ENCODE results near the gene UBAC2.

UBAC2 gene

GRCh38 chr13:99421758-99422585 is 221.3 kb downstream of the UBAC2 start:
- no peak for FAIRE-seq

DNA sequence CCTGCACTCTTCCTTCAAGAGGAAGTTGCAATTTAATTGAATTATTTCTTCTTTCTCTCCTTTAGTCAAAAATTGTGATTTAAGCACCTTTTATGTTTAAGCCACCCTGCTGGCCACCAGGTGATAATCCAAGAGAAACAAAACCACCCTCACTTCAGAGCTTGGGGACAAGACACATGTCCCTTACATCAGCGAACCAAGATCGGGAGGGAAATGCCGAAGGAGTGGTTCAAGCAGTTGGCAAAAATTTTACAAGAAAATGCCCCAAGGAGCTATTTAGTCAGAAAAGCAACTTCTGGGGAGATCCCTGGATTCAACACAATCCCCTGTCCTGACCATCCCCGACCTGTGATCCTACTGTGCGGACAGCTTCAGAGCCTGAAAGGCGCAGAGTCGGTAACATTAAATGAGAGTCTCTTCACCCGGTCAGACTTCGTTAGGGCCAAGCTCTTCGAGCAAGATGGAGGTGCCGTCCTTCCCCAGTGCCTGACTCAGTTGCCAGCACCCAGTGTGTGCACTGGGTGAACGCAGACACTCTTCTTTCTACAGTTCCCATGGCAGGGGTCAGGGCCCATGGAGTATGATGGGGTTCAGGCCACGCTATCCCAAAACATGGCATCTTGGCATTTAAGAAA is 222.0 kb downstream of the UBAC2 start:
- no peak for FAIRE-seq

DNA sequence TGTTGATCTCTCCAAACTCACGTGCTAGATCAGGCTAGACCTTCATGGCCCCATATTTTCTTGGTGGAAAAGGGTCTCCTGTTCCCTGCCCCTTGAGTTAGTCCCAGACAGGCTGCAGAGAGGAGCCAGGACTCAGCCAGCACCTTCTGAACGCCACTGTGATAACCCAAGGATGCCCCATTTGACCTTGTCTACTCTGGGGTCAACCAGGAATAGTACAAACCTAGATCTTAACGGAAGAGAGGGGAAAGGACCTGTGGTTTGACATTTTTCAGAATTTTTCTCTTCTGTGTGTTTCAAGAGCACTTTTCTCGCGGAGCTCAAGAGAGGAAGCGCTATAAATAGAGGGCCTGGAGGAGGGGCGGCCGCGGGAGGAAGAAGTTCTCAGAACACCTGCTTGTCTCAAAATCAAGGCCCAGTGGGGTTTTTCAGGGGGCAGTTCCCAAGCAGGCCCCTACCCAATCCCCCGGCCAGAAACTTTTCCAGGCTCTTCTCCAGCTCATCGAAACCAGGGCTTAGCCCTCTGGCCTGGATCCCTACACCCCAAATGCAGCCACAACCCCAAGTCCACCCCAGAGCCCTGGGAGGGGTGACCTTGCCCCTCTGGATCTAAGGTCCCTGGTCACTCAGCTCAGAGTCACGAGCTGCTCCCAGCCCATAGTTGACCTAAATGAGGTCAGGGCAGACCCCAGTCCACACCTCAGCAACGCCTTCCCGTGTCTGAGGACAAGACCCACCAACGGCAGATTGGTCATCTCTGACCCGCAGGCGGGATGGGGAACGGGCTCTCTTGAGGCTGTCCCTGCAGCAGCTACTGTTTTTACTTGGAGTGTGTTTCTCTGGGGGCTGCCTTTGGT is 225.1 kb downstream of the UBAC2 start:
- no peak for FAIRE-seq

- no peak for FAIRE-seq
These were observed 225.8 kb downstream of the UBAC2 start for GRCh38 chr13:99426426-99426825.

DNA sequence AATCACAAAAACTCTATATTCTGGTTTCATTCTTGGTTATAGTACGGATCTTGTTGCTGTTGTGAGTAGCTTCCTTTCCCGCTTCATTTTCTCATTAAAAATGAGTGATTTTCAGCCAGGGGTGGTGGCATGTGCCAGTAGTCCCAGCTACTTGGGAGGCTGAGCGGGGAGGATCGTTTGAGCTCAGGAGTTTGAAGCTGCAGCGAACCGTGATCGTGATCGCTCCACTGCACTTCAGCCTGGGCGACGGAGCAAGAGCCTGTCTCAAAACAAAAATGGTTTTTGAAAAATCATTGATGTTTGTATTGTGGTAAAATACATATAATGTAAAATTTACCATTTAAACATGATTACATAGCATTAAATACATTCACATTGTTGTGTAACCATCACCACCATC is 229.0 kb downstream of the UBAC2 start:
- no peak for FAIRE-seq

- FAIRE-seq: no peak
These were observed 231.4 kb downstream of the UBAC2 start for GRCh38 chr13:99431927-99432608.

DNA sequence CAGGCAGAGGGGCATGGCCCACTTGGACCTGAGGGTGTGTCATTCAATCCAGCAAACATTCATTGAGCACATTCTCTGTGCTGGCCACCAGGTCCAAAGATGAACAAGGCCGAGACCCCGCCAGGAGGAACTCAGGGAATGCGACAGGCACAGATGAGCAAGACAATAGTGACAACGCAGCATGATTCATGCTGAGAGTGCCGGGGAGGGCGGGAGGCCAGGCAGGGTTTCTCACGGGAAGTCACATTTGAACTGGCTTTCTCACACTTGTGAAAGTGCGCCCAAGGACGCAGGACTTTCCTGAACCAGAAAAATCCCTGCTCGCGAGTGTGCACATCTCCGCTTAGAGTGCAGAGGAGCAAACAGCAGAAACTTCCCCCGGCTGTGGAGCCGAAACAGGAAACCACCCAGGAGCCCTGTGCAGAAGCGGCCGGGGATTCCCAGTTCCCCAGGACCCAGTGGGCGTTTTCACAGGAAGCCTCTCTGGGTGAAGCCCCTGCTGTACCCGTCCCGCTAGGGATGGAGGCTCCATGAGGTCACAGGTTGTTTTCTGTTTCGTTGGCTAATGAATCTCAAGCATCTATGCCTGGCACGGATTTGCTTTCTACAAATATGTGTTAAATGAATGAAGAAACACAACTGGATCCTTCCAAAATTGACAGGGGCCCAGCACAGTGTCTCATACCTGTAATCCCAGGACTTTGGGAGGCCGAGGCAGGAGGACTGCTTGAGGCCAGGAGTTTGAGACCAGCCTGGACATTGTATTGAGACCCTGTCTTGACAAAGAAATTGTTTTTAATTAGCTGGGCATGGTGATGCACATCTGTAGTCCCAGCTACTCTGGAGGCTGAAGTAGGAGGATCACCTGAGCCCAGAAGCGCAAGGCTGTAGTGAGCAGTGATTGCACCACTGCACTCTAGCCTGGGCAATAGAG is 232.2 kb downstream of the UBAC2 start:
- FAIRE-seq: no peak

DNA sequence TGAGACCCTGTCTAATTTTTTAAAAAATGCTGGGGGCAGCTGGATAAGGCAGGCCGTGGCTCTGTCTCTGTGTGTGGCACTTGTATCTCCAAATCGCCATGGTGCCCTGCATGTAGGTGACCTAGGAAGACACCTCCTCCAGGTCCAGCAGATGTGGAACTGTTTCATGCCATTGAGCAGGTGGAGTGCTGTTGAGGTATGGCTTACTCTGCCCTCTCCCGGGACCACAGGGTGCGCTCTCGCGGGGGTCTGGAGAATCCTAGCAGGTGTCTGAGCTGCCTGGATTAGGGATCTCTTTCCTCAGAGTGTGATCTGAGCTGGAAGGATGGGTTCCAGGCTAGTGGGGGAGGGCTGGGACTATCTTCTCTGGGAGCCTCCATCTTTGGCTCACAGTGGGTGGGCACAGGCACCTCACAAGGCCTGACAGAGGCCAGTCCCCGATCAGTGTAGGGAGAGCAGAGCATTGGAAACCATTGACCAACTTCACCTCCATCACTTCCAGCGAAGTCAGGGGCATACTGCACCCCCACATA is 233.0 kb downstream of the UBAC2 start:
- FAIRE-seq: no peak

DNA sequence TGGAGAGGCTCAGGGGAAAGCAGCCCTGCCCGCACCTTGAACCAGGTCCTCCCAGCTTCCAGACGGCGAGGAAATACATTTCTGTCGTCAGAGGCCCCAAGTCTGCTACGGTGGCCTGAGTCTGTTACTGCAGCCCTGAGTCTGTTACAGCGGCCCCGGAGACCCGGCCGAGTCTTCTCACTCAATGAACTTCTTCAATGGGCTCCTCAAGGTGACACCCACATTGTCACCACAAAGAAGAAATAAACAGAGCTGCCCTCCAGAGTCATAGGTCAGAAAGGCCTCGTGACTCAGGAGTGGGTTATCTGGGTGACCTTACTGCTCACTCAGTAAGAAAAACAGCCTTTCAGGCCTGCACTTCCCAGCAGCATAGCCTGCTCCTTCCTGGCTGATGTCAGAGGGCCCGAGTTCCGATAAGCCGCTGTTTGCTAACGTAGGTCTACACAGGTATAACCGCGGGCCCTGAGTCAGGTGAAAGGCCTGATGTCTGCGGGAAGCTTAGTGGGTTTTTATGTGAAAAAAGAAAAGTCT is 233.7 kb downstream of the UBAC2 start:
- FAIRE-seq: no peak

DNA sequence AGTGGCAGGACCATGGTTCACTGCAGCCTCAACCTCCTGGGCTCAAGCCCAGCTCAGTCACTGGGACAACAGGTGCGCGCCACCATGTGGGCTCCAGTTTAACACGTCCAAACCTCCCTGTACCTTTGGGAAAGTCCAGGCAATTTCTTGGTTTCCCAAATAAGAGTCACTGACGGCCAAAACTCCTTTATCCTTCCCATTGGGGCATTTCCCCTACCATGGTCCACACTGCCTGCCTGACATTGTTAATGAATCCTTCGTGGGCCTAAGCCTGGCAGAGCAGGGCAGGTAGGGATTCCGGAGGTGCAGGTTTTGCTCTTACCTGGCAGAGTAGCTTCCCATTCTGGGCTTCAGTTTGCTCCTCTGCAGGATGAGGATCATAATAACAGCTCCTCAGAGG is 234.5 kb downstream of the UBAC2 start:
- no peak for FAIRE-seq

GRCh38 chr13:99435998-99436397 is 235.3 kb downstream of the UBAC2 start:
- FAIRE-seq: no peak
